NCI-H2107 treated with DMSO at 0.1 percent for 48 hours (cell line): ENCODE results near the gene CBX8.
"Not testable (repeated sequence)": the region's sequence is repeated elsewhere in the genome, so short reads cannot be mapped to it uniquely, and the experiment has no call there.

Experiments
- DNase-seq: peaks from one replicate; lab custom pipeline; 2025; ENCODE audit not compliant: unreplicated experiment; lab: John Stamatoyannopoulos, UW

Gene CBX8

GRCh38 chr17:79781736-79782575, 14.9 kb downstream of the CBX8 start:
- DNase-seq = no peak

- DNase-seq = no peak
Measured at GRCh38 chr17:79781012-79781650, 15.7 kb downstream of the CBX8 start.

GRCh38 chr17:79779661-79780365, 17.1 kb downstream of the CBX8 start:
- DNase-seq = no peak

- no peak for DNase-seq
Measured at GRCh38 chr17:79779084-79779529, 17.8 kb downstream of the CBX8 start.

- peak; percentile 41 for DNase-seq
Measured at GRCh38 chr17:79778504-79779083, 18.3 kb downstream of the CBX8 start.

GRCh38 chr17:79777894-79778503, 18.9 kb downstream of the CBX8 start, which contains the start of gene CBX2:
Gene CBX2 (plus strand): TSS chr17:79778148. CDS start chr17:79778236, 88 bp downstream.
- no peak for DNase-seq

- peak; percentile 37 for DNase-seq
Measured at GRCh38 chr17:79777120-79777893, 19.6 kb downstream of the CBX8 start.

- DNase-seq = peak; percentile 48
Measured at GRCh38 chr17:79776376-79777119, 20.3 kb downstream of the CBX8 start.

GRCh38 chr17:79775632-79776031, 21.2 kb downstream of the CBX8 start:
- DNase-seq = no peak

- no peak for DNase-seq
Measured at GRCh38 chr17:79774561-79774975, 22.3 kb downstream of the CBX8 start.

- not testable (repeated sequence) for DNase-seq
Measured at GRCh38 chr17:79772726-79773125, 24.2 kb downstream of the CBX8 start.

GRCh38 chr17:79771276-79771675, 25.6 kb downstream of the CBX8 start:
- no peak for DNase-seq

- DNase-seq = no peak
Measured at GRCh38 chr17:79769570-79770506, 27.0 kb downstream of the CBX8 start.

- no peak for DNase-seq
Measured at GRCh38 chr17:79765708-79766107, 31.2 kb downstream of the CBX8 start.

- DNase-seq = no peak
Measured at GRCh38 chr17:79761894-79762589, 34.8 kb downstream of the CBX8 start.

- DNase-seq = no peak
Measured at GRCh38 chr17:79760197-79760906, 36.5 kb downstream of the CBX8 start.

GRCh38 chr17:79758271-79758670, 38.6 kb downstream of the CBX8 start:
- no peak for DNase-seq
